K562 (cell line): Measurements from ENCODE around the gene L3MBTL1. TPM values are rescaled to one million over a fixed set of nuclear protein-coding genes. Genes with fewer than 3 reads are reported as not detected.
A peak's percentile ranks its signal among the peaks of the same experiment; 100 is the strongest.

Experiments
- ASH1L ChIP-seq: fragments of 450-650 bp; IDR thresholded peaks from 2 replicates; pipeline ENCODE4 v1.6.1; 2018; ENCODE audit warnings: borderline replicate concordance, mild to moderate bottlenecking, low read depth; ENCODE audit not compliant: partially characterized antibody
- EGR1 ChIP-seq: fragments of 450-650 bp; conservative IDR thresholded peaks from 2 replicates; pipeline ENCODE4 v1.6.1; 2017; ENCODE audit warnings: mild to moderate bottlenecking
- ELK3 ChIP-seq: fragments of 450-650 bp; formaldehyde crosslinking; IDR thresholded peaks from 2 replicates; pipeline ENCODE4 v1.4.0; 2020; ENCODE audit warnings: mild to moderate bottlenecking
- FOSL1 ChIP-seq: fragments of 200-800 bp; sonication (Bioruptor generic); conservative IDR thresholded peaks from 2 replicates; pipeline ENCODE4 v1.6.1; 2016; ENCODE audit warnings: missing genetic modification characterization, missing compliant biosample characterization
- IFI16 ChIP-seq: fragments of 250-450 bp; sonication (Bioruptor Pico); IDR thresholded peaks from 2 replicates; pipeline ENCODE4 v2.1.2; 2022; ENCODE audit warnings: mild to moderate bottlenecking, inconsistent platforms
- MITF ChIP-seq: IDR thresholded peaks from 2 replicates; pipeline ENCODE4 v1.6.1; 2014; ENCODE audit warnings: antibody characterized with exemption
- MNT ChIP-seq, 2 experiments: fragments of 450-650 bp; conservative IDR thresholded peaks; 2 replicates each; pipeline ENCODE4 v1.6.1; 2017; ENCODE audit warnings: mild to moderate bottlenecking in 2 of 2, moderate library complexity in 2 of 2
- PHF8 ChIP-seq: fragments of 200-600 bp; sonication (generic); IDR thresholded peaks from 2 replicates; pipeline ENCODE4 v1.6.1; 2012; ENCODE audit warnings: mixed run types, mild to moderate bottlenecking, inconsistent platforms, low read length, moderate library complexity, borderline replicate concordance
- PKNOX1 ChIP-seq: fragments of 450-650 bp; IDR thresholded peaks from 2 replicates; pipeline ENCODE4 v1.6.1; 2016
- SLC30A9 ChIP-seq: fragments of 250-450 bp; sonication (Bioruptor Pico); IDR thresholded peaks from 2 replicates; pipeline ENCODE4 v1.8.0; 2022; ENCODE audit warnings: mild to moderate bottlenecking, moderate library complexity
- SREBF1 ChIP-seq: fragments of 150-350 bp; IDR thresholded peaks from 2 replicates; pipeline ENCODE4 v1.6.1; 2014; ENCODE audit warnings: antibody characterized with exemption, low read depth, low read length, borderline replicate concordance
- TBL1XR1 ChIP-seq, 2 experiments: IDR thresholded peaks; 2 replicates each; pipeline ENCODE4 v1.6.1; 2012; ENCODE audit warnings: improper control_type of control experiment in 2 of 2, low read length in 2 of 2, mild to moderate bottlenecking in 1 of 2
- USF1 ChIP-seq: sonication (generic); formaldehyde crosslinking; IDR thresholded peaks from 2 replicates; pipeline ENCODE4 v1.9.0; 2022; ENCODE audit warnings: mild to moderate bottlenecking, missing genetic modification reagents
- VEZF1 ChIP-seq: fragments of 200-800 bp; sonication (Bioruptor generic); IDR thresholded peaks from 2 replicates; pipeline ENCODE4 v1.6.1; 2017; ENCODE audit warnings: missing genetic modification characterization, missing compliant biosample characterization
- ZNF384 ChIP-seq: IDR thresholded peaks from 2 replicates; pipeline ENCODE4 v1.6.1; 2012; ENCODE audit warnings: low read depth, low read length, improper control_type of control experiment
- ZNF398 ChIP-seq: fragments of 250-450 bp; sonication (Bioruptor Pico); IDR thresholded peaks from 2 replicates; pipeline ENCODE4 v1.8.0; 2021; ENCODE audit warnings: moderate library complexity, mild to moderate bottlenecking, inconsistent platforms
- polyA plus RNA-seq, 8 experiments: library from polyadenylated mRNA; depleted of rRNA in 4 of 8; stranded (reverse) in 5 of 8; unstranded in 3 of 8; fragments of >200 nt; fragmentation: Nextera tagmentation in 2 of 8; fragmentation: Illumina TruSeq in 1 of 8; extraction: Ambion mirVana in 2 of 8; extraction: Trizol in 1 of 8; gene quantifications; 2 replicates each; pipeline versions ENCODE4 v1.2.1 to v1.2.3, GENCODE V29; 2011 to 2014; ENCODE audit warnings: inconsistent platforms in 1 of 8, missing spikeins in 1 of 8
- total RNA-seq, 7 experiments: library from RNA; depleted of rRNA in 6 of 7; stranded (reverse); fragments of >200 nt in 6 of 7; fragmentation: Illumina TruSeq in 2 of 7; extraction: Trizol in 2 of 7; gene quantifications; 2 replicates each; pipeline versions ENCODE4 v1.2.1 to v1.2.3, GENCODE V29; 2011 to 2021; ENCODE audit warnings: low replicate concordance in 1 of 7

L3MBTL1 gene
- total and polyA plus RNA-seq, 9 of the 15 experiments (the other 6 are each of a cell fraction or from before 2014, with no cell fraction given), result 0.77 to 10.0 (median 4.4) TPM

GRCh38 chr20:43590392-43591303 lies 83.2 kb downstream of the L3MBTL1 start, which contains the start of gene IFT52 (continued):
- TF ChIP-seq MITF, result no peak
- TF ChIP-seq PKNOX1, result peak; percentile 82
- TF ChIP-seq ELK3 (CRISPR knock-in tag), result no peak
- TF ChIP-seq SLC30A9 (CRISPR knock-in tag), result no peak
- TF ChIP-seq FOSL1 (tag), result 0 out of 2 replicates have a peak, but pooled peaks have one; percentile 31
- peak; percentile 41 for TF ChIP-seq USF1 (CRISPR knock-in tag)
- TF ChIP-seq SREBF1, result peak; percentile 67; the same call in 1 of the 2 replicates
- peak; percentile 89 for TF ChIP-seq EGR1
- peak; percentile 82 for TF ChIP-seq ASH1L
- TF ChIP-seq ZNF384, result no peak
- peak; percentile 100 for TF ChIP-seq VEZF1
- TF ChIP-seq ZNF398 (CRISPR knock-in tag), result no peak
- peak; percentile 68; the same call in 1 of the 2 replicates for TF ChIP-seq PHF8
- TF ChIP-seq IFI16 (CRISPR knock-in tag), result no peak
- TF ChIP-seq TBL1XR1 (IDR thresholded peaks at IDR 0.05; ENCODE audit: low read length in 2 of 2), result 0 out of 4 replicates have a peak, but pooled peaks of 1 of the 2 experiments have one; percentile 26
- TF ChIP-seq MNT (conservative IDR thresholded peaks at IDR 0.05), result peak; percentile 67 to 83
